H9 (cell line): ENCODE data around the gene RAB39B. TPM values are rescaled to one million over a fixed set of nuclear protein-coding genes. Genes with fewer than 3 reads are reported as not detected.

Source experiments
- DNase-seq: peaks from one replicate; pipeline ENCODE4 v3.0.0-alpha.2; 2017
- H2AFZ ChIP-seq: one replicate; pipeline ENCODE4 v1.6.1; 2013; ENCODE audit warnings: mild to moderate bottlenecking, low read length, control low read depth, moderate library complexity
- H2AK5ac ChIP-seq: 2 replicates; pipeline ENCODE4 v1.6.1; 2013; ENCODE audit warnings: low read length, control low read depth, mixed read lengths; ENCODE audit not compliant: insufficient read length
- H2BK120ac ChIP-seq: one replicate; pipeline ENCODE4 v1.6.1; 2013; ENCODE audit warnings: low read depth, mild to moderate bottlenecking, low read length, control low read depth, inconsistent platforms; ENCODE audit not compliant: poor library complexity, severe bottlenecking
- H2BK12ac ChIP-seq: 2 replicates; pipeline ENCODE4 v1.6.1; 2013; ENCODE audit warnings: low read length, control low read depth, mixed read lengths, low read depth; ENCODE audit not compliant: insufficient read length
- H2BK15ac ChIP-seq: 2 replicates; pipeline ENCODE4 v1.6.1; 2013; ENCODE audit warnings: low read depth, low read length, control low read depth
- H2BK20ac ChIP-seq: one replicate; pipeline ENCODE4 v1.6.1; 2013; ENCODE audit warnings: low read depth, mild to moderate bottlenecking, low read length, control low read depth, inconsistent platforms; ENCODE audit not compliant: poor library complexity, severe bottlenecking
- H2BK5ac ChIP-seq: 2 replicates; pipeline ENCODE4 v1.6.1; 2013; ENCODE audit warnings: low read length, control low read depth, mixed read lengths; ENCODE audit not compliant: insufficient read length
- H3K14ac ChIP-seq: 2 replicates; pipeline ENCODE4 v1.6.1; 2013; ENCODE audit warnings: low read length, control low read depth; ENCODE audit not compliant: insufficient read depth
- H3K18ac ChIP-seq: 2 replicates; pipeline ENCODE4 v1.6.1; 2013; ENCODE audit warnings: low read depth, mild to moderate bottlenecking, mixed read lengths, low read length, control low read depth; ENCODE audit not compliant: insufficient read length
- H3K23ac ChIP-seq: 2 replicates; pipeline ENCODE4 v1.6.1; 2013; ENCODE audit warnings: low read length, control low read depth, mixed read lengths, low read depth; ENCODE audit not compliant: insufficient read length
- H3K23me2 ChIP-seq: 2 replicates; pipeline ENCODE4 v1.6.1; 2013; ENCODE audit warnings: low read depth, mild to moderate bottlenecking, mixed read lengths, low read length, control low read depth; ENCODE audit not compliant: insufficient read length, poor library complexity, severe bottlenecking
- H3K27ac ChIP-seq: 2 replicates; pipeline ENCODE4 v1.5.1; 2013; ENCODE audit warnings: low read length, control low read depth, mixed read lengths, low read depth; ENCODE audit not compliant: insufficient read length
- H3K27me3 ChIP-seq: 2 replicates; pipeline ENCODE4 v1.6.1; 2013; ENCODE audit warnings: low read length, control low read depth, inconsistent platforms; ENCODE audit not compliant: insufficient read depth
- H3K4ac ChIP-seq: 2 replicates; pipeline ENCODE4 v1.6.1; 2013; ENCODE audit warnings: low read depth, mild to moderate bottlenecking, control low read depth, inconsistent platforms, low read length, moderate library complexity
- H3K4me1 ChIP-seq: 2 replicates; pipeline ENCODE4 v1.6.1; 2013; ENCODE audit warnings: low read length, control low read depth, inconsistent platforms; ENCODE audit not compliant: insufficient read depth
- H3K4me2 ChIP-seq: 2 replicates; pipeline ENCODE4 v1.6.1; 2013; ENCODE audit warnings: low read length, control low read depth, mixed read lengths; ENCODE audit not compliant: insufficient read length, insufficient read depth
- H3K56ac ChIP-seq: 2 replicates; pipeline ENCODE4 v1.6.1; 2013; ENCODE audit warnings: low read depth, mild to moderate bottlenecking, mixed read lengths, low read length, control low read depth; ENCODE audit not compliant: insufficient read length
- H3K79me1 ChIP-seq: 2 replicates; pipeline ENCODE4 v1.6.1; 2013; ENCODE audit warnings: low read depth, mild to moderate bottlenecking, moderate library complexity, low read length, control low read depth, inconsistent platforms; ENCODE audit not compliant: insufficient read depth, poor library complexity, severe bottlenecking
- H3K79me2 ChIP-seq: 2 replicates; pipeline ENCODE4 v1.6.1; 2013; ENCODE audit warnings: low read length, control low read depth, inconsistent platforms; ENCODE audit not compliant: insufficient read depth
- H3K9ac ChIP-seq: 2 replicates; pipeline ENCODE4 v1.6.1; 2013; ENCODE audit warnings: low read length, control low read depth, mixed read lengths; ENCODE audit not compliant: insufficient read length; ENCODE audit errors: extremely low read depth
- H3K9me3 ChIP-seq: one replicate; pipeline ENCODE4 v1.6.1; 2013; ENCODE audit warnings: low read depth, low read length, inconsistent platforms; ENCODE audit not compliant: control insufficient read depth
- H3T11ph ChIP-seq: one replicate; pipeline ENCODE4 v1.6.1; 2013; ENCODE audit warnings: mild to moderate bottlenecking, low read length, control low read depth, inconsistent platforms
- H4K20me1 ChIP-seq: one replicate; pipeline ENCODE4 v1.6.1; 2013; ENCODE audit not compliant: control insufficient read depth, insufficient read length, insufficient read depth
- H4K5ac ChIP-seq: 2 replicates; pipeline ENCODE4 v1.6.1; 2013; ENCODE audit warnings: low read depth, mild to moderate bottlenecking, mixed read lengths, low read length, control low read depth; ENCODE audit not compliant: insufficient read length
- H4K8ac ChIP-seq: replicated peaks from 2 replicates; pipeline ENCODE4 v1.6.1; 2013; ENCODE audit warnings: low read length, control low read depth, mixed read lengths, low read depth; ENCODE audit not compliant: insufficient read length
- H4K91ac ChIP-seq: 2 replicates; pipeline ENCODE4 v1.6.1; 2013; ENCODE audit warnings: low read depth, mild to moderate bottlenecking, moderate library complexity, mixed read lengths, low read length, control low read depth; ENCODE audit not compliant: insufficient read length
- H3K27ac Mint-ChIP-seq, 3 experiments: 2 replicates in 2 of 3; 3 replicates in 1 of 3; pipeline ENCODE4 v1.8.0; 2020 to 2021; ENCODE audit warnings: mixed read lengths in 3 of 3, mild to moderate bottlenecking in 1 of 3, moderate library complexity in 1 of 3
- H3K27me3 Mint-ChIP-seq: 2 replicates; pipeline ENCODE4 v1.8.0; 2021; ENCODE audit warnings: low read depth, mild to moderate bottlenecking, moderate library complexity, mixed read lengths
- H3K36me3 Mint-ChIP-seq, 3 experiments: 2 replicates in 2 of 3; 3 replicates in 1 of 3; pipeline ENCODE4 v1.8.0; 2020 to 2021; ENCODE audit warnings: low read depth in 3 of 3, mixed read lengths in 3 of 3; ENCODE audit not compliant: insufficient read depth in 1 of 3
- H3K4me1 Mint-ChIP-seq, 2 experiments: 2 replicates each; pipeline ENCODE4 v1.8.0; 2020; ENCODE audit warnings: mixed read lengths in 2 of 2
- H3K4me3 Mint-ChIP-seq, 2 experiments: 2 replicates in 1 of 2; 3 replicates in 1 of 2; pipeline ENCODE4 v1.8.0; 2020 to 2021; ENCODE audit warnings: mild to moderate bottlenecking in 2 of 2, mixed read lengths in 2 of 2, moderate library complexity in 1 of 2
- H3K9me3 Mint-ChIP-seq, 2 experiments: 2 replicates in 1 of 2; 3 replicates in 1 of 2; pipeline ENCODE4 v1.8.0; 2020; ENCODE audit warnings: mild to moderate bottlenecking in 2 of 2, mixed read lengths in 2 of 2, moderate library complexity in 1 of 2
- WGBS: extraction: QIAGEN DNeasy Blood & Tissue Kit; methylation state at CpG from one replicate; pipeline ENCODE4 v1.1.7; 2013; ENCODE audit warnings: missing lambda C conversion rate, low lambda C conversion rate, mixed read lengths; ENCODE audit not compliant: insufficient read length; ENCODE audit errors: extremely low coverage; 5-methylcytosine and 5-hydroxymethylcytosine counted together
- total RNA-seq: library from RNA; stranded (reverse); gene quantifications from 2 replicates; pipeline ENCODE4 v1.2.1, GENCODE V29; 2021
- TF ChIP-seq, protein P1 (sequence below): fragments of 200-600 bp; sonication (generic); conservative IDR thresholded peaks from 3 replicates; pipeline ENCODE4 v1.8.0; 2021; ENCODE audit warnings: antibody characterized with exemption, mild to moderate bottlenecking

RAB39B gene
- total RNA-seq, 1 experiment from 2014 or later, result 7.2 TPM

DNA sequence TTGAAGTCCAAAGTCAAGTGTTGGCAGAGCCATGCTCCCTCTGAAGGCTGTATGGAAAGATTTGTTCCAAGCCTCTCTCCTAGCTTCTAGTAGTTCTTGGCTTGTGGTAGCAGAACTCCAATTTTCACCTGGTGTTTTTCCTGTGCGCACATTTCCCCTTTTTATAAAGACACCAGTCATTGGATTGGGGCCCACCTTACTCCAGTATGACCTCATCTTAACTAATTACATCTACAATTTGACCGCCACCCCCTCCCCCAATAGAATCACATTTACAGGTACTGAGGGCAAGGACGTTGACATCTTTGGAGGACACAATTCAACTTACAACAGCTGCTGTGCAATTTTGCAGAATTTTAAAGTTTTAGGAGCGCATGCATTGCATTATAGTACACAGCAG lies 16.8 kb downstream of the RAB39B start:
- DNase-seq, result no peak
- H3K27me3 ChIP-seq, result no peaks in the 10 kb centered on the region
- H3K4ac ChIP-seq, result no peak overlapping the region
- H2BK5ac ChIP-seq, result no peak overlapping the region
- no peak overlapping the region for H4K91ac ChIP-seq
- H2BK15ac ChIP-seq, result no peak overlapping the region
- H2AFZ ChIP-seq, result no peak overlapping the region
- no peak overlapping the region for H2BK20ac ChIP-seq
- no peak overlapping the region for H3K4me2 ChIP-seq
- peaks cover 24% of the 10 kb centered on the region for H3K9me3 ChIP-seq
- Mint-ChIP-seq H3K36me3 (peaks cover 0 to 2% (median 0%) of the 10 kb centered on the region in 3 experiments; a peak in 3 of 7 replicates), H3K4me3 (no peak overlapping the region), H3K27me3 (no peaks in the 10 kb centered on the region), H3K9me3 (peaks cover 53 to 65% of the 10 kb centered on the region in 2 experiments), H3K27ac (no peak overlapping the region), H3K4me1 (peaks cover 5 to 7% of the 10 kb centered on the region in 2 experiments)
- H4K5ac ChIP-seq, result no peak overlapping the region
- no peak overlapping the region for H3K9ac ChIP-seq
- H3K23ac ChIP-seq, result no peak overlapping the region
- no peak overlapping the region for H2BK120ac ChIP-seq
- no peak overlapping the region for H2BK12ac ChIP-seq
- H4K8ac ChIP-seq, result no peak overlapping the region
- H3K79me2 ChIP-seq, result no peaks in the 10 kb centered on the region
- no peak overlapping the region for H2AK5ac ChIP-seq
- H3K23me2 ChIP-seq, result no peaks in the 10 kb centered on the region
- H3K18ac ChIP-seq, result no peak overlapping the region
- TF ChIP-seq, protein P1, sequence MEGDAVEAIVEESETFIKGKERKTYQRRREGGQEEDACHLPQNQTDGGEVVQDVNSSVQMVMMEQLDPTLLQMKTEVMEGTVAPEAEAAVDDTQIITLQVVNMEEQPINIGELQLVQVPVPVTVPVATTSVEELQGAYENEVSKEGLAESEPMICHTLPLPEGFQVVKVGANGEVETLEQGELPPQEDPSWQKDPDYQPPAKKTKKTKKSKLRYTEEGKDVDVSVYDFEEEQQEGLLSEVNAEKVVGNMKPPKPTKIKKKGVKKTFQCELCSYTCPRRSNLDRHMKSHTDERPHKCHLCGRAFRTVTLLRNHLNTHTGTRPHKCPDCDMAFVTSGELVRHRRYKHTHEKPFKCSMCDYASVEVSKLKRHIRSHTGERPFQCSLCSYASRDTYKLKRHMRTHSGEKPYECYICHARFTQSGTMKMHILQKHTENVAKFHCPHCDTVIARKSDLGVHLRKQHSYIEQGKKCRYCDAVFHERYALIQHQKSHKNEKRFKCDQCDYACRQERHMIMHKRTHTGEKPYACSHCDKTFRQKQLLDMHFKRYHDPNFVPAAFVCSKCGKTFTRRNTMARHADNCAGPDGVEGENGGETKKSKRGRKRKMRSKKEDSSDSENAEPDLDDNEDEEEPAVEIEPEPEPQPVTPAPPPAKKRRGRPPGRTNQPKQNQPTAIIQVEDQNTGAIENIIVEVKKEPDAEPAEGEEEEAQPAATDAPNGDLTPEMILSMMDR, result no peak
- WGBS, result no CpG with 5 or more reads among the region's 4 CpGs
- no peak overlapping the region for H3T11ph ChIP-seq
- no peak overlapping the region for H3K14ac ChIP-seq
- no peaks in the 10 kb centered on the region for H3K79me1 ChIP-seq
- no peak overlapping the region for H3K56ac ChIP-seq
- no peaks in the 10 kb centered on the region for H3K4me1 ChIP-seq
- H4K20me1 ChIP-seq, result no peaks in the 10 kb centered on the region
- H3K27ac ChIP-seq, result no peak overlapping the region
